HepG2 (cell line): ENCODE data around the gene HDAC5. TPM values are rescaled to one million over a fixed set of nuclear protein-coding genes. Genes with fewer than 3 reads are reported as not detected.

Source experiments
- FOXC1 ChIP-seq: sonication (generic); formaldehyde crosslinking; IDR thresholded peaks from 2 replicates; pipeline ENCODE4 v1.8.0; 2022; ENCODE audit warnings: mild to moderate bottlenecking, missing genetic modification reagents, borderline replicate concordance
- GPN1 ChIP-seq: sonication (generic); formaldehyde crosslinking; IDR thresholded peaks from 2 replicates; pipeline ENCODE4 v1.5.1; 2020; ENCODE audit warnings: missing genetic modification reagents, borderline replicate concordance
- HDAC2 ChIP-seq: sonication (generic); formaldehyde crosslinking; IDR thresholded peaks from 2 replicates; pipeline ENCODE4 v1.4.0; 2020; ENCODE audit warnings: missing genetic modification reagents
- HIVEP1 ChIP-seq: sonication (generic); formaldehyde crosslinking; IDR thresholded peaks from 2 replicates; pipeline ENCODE4 v1.4.0; 2020; ENCODE audit warnings: mild to moderate bottlenecking, missing genetic modification reagents
- MIXL1 ChIP-seq: IDR thresholded peaks from 2 replicates; pipeline ENCODE4 v1.6.1; 2016
- MXI1 ChIP-seq: IDR thresholded peaks from 3 replicates; pipeline ENCODE4 v1.6.1; 2012; ENCODE audit warnings: low read depth, low read length, inconsistent platforms, borderline replicate concordance
- NAIF1 ChIP-seq: sonication (generic); formaldehyde crosslinking; IDR thresholded peaks from 2 replicates; pipeline ENCODE4 v1.5.0; 2020; ENCODE audit warnings: mild to moderate bottlenecking, missing genetic modification reagents, borderline replicate concordance
- PHB2 ChIP-seq: fragments of 450-650 bp; IDR thresholded peaks from 2 replicates; pipeline ENCODE4 v1.6.1; 2018; ENCODE audit not compliant: partially characterized antibody
- PHF21A ChIP-seq: sonication (generic); formaldehyde crosslinking; IDR thresholded peaks from 2 replicates; pipeline ENCODE4 v1.5.0; 2020; ENCODE audit warnings: mild to moderate bottlenecking, missing genetic modification reagents
- PHF8 ChIP-seq: sonication (generic); formaldehyde crosslinking; IDR thresholded peaks from 2 replicates; pipeline ENCODE4 v1.5.0; 2020; ENCODE audit warnings: missing genetic modification reagents
- SIX4 ChIP-seq: sonication (generic); formaldehyde crosslinking; IDR thresholded peaks from 2 replicates; pipeline ENCODE4 v1.4.0; 2020; ENCODE audit warnings: missing genetic modification reagents
- SNAPC2 ChIP-seq: sonication (generic); formaldehyde crosslinking; IDR thresholded peaks from 2 replicates; pipeline ENCODE4 v1.8.1; 2022; ENCODE audit warnings: mild to moderate bottlenecking, missing genetic modification reagents
- SP5 ChIP-seq: IDR thresholded peaks from 2 replicates; pipeline ENCODE4 v1.6.1; 2016; ENCODE audit warnings: low read depth, borderline replicate concordance
- TP53 ChIP-seq: sonication (generic); formaldehyde crosslinking; conservative IDR thresholded peaks from 2 replicates; pipeline ENCODE4 v1.4.0; 2020; ENCODE audit warnings: missing genetic modification reagents
- ZC3H4 ChIP-seq: sonication (generic); formaldehyde crosslinking; IDR thresholded peaks from 2 replicates; pipeline ENCODE4 v1.4.0; 2020; ENCODE audit warnings: missing genetic modification reagents, borderline replicate concordance
- ZNF20 ChIP-seq: sonication (generic); formaldehyde crosslinking; IDR thresholded peaks from 2 replicates; pipeline ENCODE4 v1.4.0; 2020; ENCODE audit warnings: mild to moderate bottlenecking, moderate library complexity, missing genetic modification reagents
- ZNF335 ChIP-seq: sonication (generic); formaldehyde crosslinking; IDR thresholded peaks from 2 replicates; pipeline ENCODE4 v1.4.0; 2020; ENCODE audit warnings: missing genetic modification reagents
- ZNF431 ChIP-seq: sonication (generic); formaldehyde crosslinking; IDR thresholded peaks from 2 replicates; pipeline ENCODE4 v1.9.0; 2022; ENCODE audit warnings: missing genetic modification reagents, low read depth, mild to moderate bottlenecking, borderline replicate concordance
- ZNF674 ChIP-seq: sonication (generic); formaldehyde crosslinking; IDR thresholded peaks from 2 replicates; pipeline ENCODE4 v1.5.0; 2020; ENCODE audit warnings: low read depth, mild to moderate bottlenecking, missing genetic modification reagents
- ZNF83 ChIP-seq: sonication (generic); formaldehyde crosslinking; IDR thresholded peaks from 2 replicates; pipeline ENCODE4 v1.4.0; 2020; ENCODE audit warnings: missing genetic modification reagents, mild to moderate bottlenecking, borderline replicate concordance
- ZSCAN12 ChIP-seq: sonication (generic); formaldehyde crosslinking; IDR thresholded peaks from 2 replicates; pipeline ENCODE4 v1.9.0; 2021; ENCODE audit warnings: mild to moderate bottlenecking, missing genetic modification reagents
- polyA plus RNA-seq, 8 experiments: library from polyadenylated mRNA; depleted of rRNA in 3 of 8; stranded (reverse) in 7 of 8; unstranded in 1 of 8; fragments of >200 nt; fragmentation: Illumina TruSeq in 4 of 8; extraction: Trizol in 4 of 8; gene quantifications; 2 replicates each; pipeline versions ENCODE4 v1.2.1 to v1.2.3, GENCODE V29; 2011 to 2016; ENCODE audit warnings: low read depth in 4 of 8, missing spikeins in 1 of 8, mixed read lengths in 1 of 8; ENCODE audit not compliant: insufficient read depth in 1 of 8
- total RNA-seq, 5 experiments: library from RNA; depleted of rRNA; stranded (reverse); fragments of >200 nt; fragmentation: Illumina TruSeq; extraction: Trizol; gene quantifications; 2 replicates each; pipeline ENCODE4 v1.2.3, GENCODE V29; 2016; ENCODE audit warnings: low read depth in 1 of 5
- TF ChIP-seq, protein P1 (sequence below): sonication (generic); formaldehyde crosslinking; IDR thresholded peaks from 2 replicates; pipeline ENCODE4 v1.5.0; 2020; ENCODE audit warnings: missing genetic modification reagents
- TF ChIP-seq, protein P2 (sequence below), 2 experiments: IDR thresholded peaks; 2 replicates each; pipeline ENCODE4 v1.6.1; 2011 to 2012; ENCODE audit warnings: low read length in 2 of 2, borderline replicate concordance in 1 of 2, low read depth in 1 of 2, mild to moderate bottlenecking in 1 of 2, moderate library complexity in 1 of 2
- TF ChIP-seq, protein P3 (sequence below): sonication (generic); formaldehyde crosslinking; IDR thresholded peaks from 2 replicates; pipeline ENCODE4 v1.4.0; 2020; ENCODE audit warnings: missing genetic modification reagents, mild to moderate bottlenecking, borderline replicate concordance

HDAC5 gene
- total and polyA plus RNA-seq, 2 of the 13 experiments (the other 11 are each of a cell fraction or from before 2014, with no cell fraction given) = 46.4 to 85.4 TPM

DNA sequence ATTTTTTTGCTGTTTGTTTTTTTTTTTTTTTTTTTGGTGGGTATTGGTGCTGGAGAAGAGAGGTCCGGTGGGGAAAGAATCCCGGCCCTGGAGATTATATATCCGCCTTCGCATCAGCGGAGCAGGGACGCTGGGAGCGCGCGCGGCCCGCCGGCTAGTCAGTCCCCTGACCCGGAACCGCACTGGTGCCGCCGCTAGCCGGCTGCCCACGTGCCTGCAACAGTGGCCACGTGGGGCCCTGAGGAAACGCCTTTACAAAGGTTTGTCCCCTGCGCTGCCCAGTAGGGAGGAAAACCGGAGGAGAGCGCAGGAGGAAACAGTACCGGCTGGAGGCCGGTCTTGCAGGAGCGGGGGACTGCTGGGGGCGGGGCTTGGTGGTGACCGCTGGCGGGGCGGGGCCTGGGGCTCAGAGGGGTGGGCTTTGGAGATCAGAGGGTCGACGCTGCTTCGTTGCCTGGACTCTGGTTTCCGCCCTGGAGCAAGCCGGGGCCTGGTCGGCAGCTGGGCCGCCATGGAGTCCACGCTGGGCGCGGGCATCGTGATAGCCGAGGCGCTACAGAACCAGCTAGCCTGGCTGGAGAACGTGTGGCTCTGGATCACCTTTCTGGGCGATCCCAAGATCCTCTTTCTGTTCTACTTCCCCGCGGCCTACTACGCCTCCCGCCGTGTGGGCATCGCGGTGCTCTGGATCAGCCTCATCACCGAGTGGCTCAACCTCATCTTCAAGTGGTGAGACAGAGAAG, 52.8 kb downstream of the HDAC5 start, which contains the start of gene G6PC3 (continued):
- no peak for TF ChIP-seq PHB2
- TF ChIP-seq TP53 (CRISPR knock-in tag) = peak; percentile 66
- TF ChIP-seq NAIF1 = peak; percentile 94
- peak; percentile 100 for TF ChIP-seq MXI1
- peak; percentile 98 for TF ChIP-seq PHF8 (CRISPR knock-in tag)
- peak; percentile 82; the same call in 1 of the 2 replicates for TF ChIP-seq PHF21A (CRISPR knock-in tag)
- peak; percentile 83; the same call in 1 of the 2 replicates for TF ChIP-seq SIX4
- TF ChIP-seq ZNF674 (CRISPR knock-in tag) = peak; percentile 92; the same call in 1 of the 2 replicates
- TF ChIP-seq, protein P1, sequence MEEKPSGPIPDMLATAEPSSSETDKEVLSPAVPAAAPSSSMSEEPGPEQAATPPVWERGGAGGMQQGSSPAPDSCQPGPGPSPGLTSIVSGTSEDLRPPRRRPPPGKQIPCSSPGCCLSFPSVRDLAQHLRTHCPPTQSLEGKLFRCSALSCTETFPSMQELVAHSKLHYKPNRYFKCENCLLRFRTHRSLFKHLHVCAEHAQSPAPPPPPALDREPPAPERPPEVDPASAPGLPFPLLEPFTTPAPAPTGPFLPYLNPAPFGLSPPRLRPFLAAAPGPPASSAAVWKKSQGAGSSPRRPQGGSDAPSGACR = peak; percentile 70; the same call in 1 of the 2 replicates
- TF ChIP-seq GPN1 (CRISPR knock-in tag) = no peak; the same call in 1 of the 2 replicates
- peak; percentile 94 for TF ChIP-seq SNAPC2 (CRISPR knock-in tag)
- peak; percentile 94; the same call in 1 of the 2 replicates for TF ChIP-seq ZSCAN12
- peak; percentile 82 for TF ChIP-seq FOXC1 (CRISPR knock-in tag)
- peak; percentile 91; the same call in 1 of the 2 replicates for TF ChIP-seq ZNF431 (CRISPR knock-in tag)
- TF ChIP-seq ZC3H4 (CRISPR knock-in tag) = no peak
- TF ChIP-seq ZNF83 (CRISPR knock-in tag) = peak; percentile 91
- peak; percentile 94 for TF ChIP-seq ZNF335
- peak; percentile 86 for TF ChIP-seq MIXL1 (CRISPR knock-in tag)
- TF ChIP-seq, protein P2, sequence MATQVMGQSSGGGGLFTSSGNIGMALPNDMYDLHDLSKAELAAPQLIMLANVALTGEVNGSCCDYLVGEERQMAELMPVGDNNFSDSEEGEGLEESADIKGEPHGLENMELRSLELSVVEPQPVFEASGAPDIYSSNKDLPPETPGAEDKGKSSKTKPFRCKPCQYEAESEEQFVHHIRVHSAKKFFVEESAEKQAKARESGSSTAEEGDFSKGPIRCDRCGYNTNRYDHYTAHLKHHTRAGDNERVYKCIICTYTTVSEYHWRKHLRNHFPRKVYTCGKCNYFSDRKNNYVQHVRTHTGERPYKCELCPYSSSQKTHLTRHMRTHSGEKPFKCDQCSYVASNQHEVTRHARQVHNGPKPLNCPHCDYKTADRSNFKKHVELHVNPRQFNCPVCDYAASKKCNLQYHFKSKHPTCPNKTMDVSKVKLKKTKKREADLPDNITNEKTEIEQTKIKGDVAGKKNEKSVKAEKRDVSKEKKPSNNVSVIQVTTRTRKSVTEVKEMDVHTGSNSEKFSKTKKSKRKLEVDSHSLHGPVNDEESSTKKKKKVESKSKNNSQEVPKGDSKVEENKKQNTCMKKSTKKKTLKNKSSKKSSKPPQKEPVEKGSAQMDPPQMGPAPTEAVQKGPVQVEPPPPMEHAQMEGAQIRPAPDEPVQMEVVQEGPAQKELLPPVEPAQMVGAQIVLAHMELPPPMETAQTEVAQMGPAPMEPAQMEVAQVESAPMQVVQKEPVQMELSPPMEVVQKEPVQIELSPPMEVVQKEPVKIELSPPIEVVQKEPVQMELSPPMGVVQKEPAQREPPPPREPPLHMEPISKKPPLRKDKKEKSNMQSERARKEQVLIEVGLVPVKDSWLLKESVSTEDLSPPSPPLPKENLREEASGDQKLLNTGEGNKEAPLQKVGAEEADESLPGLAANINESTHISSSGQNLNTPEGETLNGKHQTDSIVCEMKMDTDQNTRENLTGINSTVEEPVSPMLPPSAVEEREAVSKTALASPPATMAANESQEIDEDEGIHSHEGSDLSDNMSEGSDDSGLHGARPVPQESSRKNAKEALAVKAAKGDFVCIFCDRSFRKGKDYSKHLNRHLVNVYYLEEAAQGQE (IDR thresholded peaks at IDR 0.05; ENCODE audit: borderline replicate concordance in 1 of 2, low read depth in 1 of 2, low read length in 2 of 2) = peak in 1 of 2 experiments; percentile 85; a peak in 2 of 4 replicates
- TF ChIP-seq ZNF20 (CRISPR knock-in tag) = no peak
- TF ChIP-seq, protein P3, sequence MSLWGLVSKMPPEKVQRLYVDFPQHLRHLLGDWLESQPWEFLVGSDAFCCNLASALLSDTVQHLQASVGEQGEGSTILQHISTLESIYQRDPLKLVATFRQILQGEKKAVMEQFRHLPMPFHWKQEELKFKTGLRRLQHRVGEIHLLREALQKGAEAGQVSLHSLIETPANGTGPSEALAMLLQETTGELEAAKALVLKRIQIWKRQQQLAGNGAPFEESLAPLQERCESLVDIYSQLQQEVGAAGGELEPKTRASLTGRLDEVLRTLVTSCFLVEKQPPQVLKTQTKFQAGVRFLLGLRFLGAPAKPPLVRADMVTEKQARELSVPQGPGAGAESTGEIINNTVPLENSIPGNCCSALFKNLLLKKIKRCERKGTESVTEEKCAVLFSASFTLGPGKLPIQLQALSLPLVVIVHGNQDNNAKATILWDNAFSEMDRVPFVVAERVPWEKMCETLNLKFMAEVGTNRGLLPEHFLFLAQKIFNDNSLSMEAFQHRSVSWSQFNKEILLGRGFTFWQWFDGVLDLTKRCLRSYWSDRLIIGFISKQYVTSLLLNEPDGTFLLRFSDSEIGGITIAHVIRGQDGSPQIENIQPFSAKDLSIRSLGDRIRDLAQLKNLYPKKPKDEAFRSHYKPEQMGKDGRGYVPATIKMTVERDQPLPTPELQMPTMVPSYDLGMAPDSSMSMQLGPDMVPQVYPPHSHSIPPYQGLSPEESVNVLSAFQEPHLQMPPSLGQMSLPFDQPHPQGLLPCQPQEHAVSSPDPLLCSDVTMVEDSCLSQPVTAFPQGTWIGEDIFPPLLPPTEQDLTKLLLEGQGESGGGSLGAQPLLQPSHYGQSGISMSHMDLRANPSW = peak; percentile 81; the same call in 1 of the 2 replicates
- peak; percentile 91 for TF ChIP-seq HDAC2 (CRISPR knock-in tag)
- no peak for TF ChIP-seq HIVEP1
- TF ChIP-seq SP5 (CRISPR knock-in tag) = peak; percentile 53; the same call in 1 of the 2 replicates
